T47D (cell line): Measurements from ENCODE around the gene NRXN2.

Experiments
- DNase-seq, 2 experiments: peaks; one replicate each; pipeline versions ENCODE4 v3.0.0 to v3.0.0-alpha.2; 2011 to 2012; ENCODE audit warnings: low read depth in 1 of 2, low spot score in 1 of 2
- JUND ChIP-seq: IDR thresholded peaks from 2 replicates; pipeline ENCODE4 v1.6.1; 2012; ENCODE audit warnings: low read depth
- in situ Hi-C: cut with HindIII; loops from 2 replicates; pipeline ENCODE4 v1.10.0; 2016; ENCODE audit warnings: low sequenced_read_pairs, low pct_unique_long_range_greater_than_20kb

NRXN2 gene

DNA sequence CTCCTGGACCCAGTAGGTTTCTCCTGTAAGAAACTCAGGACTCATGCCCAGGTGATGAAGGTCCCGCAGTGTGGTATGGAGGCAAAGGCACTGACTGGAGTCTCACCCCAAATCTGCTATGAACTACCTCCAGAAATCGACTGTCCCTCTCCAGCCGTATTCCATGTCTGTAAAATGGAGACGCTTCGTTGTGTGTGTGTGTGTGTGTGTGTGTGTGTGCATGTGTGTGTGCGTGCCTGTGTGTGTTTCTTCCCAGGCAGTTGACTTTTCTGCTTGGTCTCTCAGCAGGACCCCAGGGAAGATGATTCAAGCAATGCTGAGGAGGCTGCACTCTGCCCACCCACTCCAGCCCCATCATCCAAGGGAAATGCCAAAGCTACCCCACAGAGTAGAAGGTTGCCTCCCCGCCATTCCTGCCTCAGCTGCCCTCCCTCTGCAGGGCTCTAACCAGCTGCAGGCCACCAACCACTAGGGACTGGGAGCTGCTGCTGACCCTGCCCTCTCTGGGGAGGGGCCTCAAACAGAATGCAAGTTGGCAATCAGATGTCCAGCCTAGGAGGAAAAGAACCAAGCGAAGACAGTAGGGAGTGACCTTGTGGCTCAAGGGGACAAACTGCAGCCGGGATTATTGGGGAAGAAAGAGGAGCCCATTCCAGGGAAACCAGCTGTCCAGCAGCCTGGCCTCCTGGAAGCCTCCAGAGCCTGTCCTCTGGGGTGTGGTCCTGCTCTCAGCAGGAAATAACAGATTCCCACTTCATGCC is 75.8 kb downstream of the NRXN2 start:
- no peak for TF ChIP-seq JUND
- in situ Hi-C loops, result no loop called here
- no peak for DNase-seq

DNA sequence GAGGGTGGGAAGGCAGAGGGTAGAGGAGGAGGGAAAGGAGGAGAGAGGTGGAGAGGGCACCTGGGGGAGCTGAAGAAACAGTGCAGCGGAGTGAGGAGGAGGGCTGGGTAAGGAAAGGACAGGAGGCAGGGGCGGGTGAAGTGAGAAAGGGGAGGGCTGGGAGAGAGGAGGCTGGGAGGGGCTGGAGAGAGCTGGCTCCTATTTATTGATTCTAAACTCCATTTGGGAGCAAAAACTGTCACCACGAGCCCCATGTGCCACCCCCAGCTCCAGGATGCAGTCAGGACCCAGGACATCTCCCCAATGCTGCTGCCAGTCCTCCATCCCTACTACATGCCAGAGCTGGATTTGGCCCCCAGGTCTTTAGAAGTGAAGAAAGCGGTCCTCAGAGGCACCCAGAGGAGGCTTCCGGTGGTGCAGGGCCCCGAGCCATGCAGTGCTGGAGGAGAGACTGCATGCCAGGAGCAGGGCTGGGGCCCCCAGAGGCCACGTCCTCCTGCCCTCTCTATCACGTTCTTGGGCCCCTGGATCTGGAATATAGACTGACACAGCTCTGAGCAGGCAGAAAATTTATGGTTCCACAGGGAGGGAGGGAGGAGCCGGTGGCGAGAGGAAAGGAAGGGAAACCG is 78.2 kb downstream of the NRXN2 start:
- in situ Hi-C loops, result no loop called here
- TF ChIP-seq JUND, result no peak
- DNase-seq, result peak in 1 of 2 experiments; percentile 24

GRCh38 chr11:64643920-64644646 is 78.9 kb downstream of the NRXN2 start:
- TF ChIP-seq JUND, result no peak
- peak in 1 of 2 experiments; percentile 30 for DNase-seq
- in situ Hi-C loops, result no loop called here

GRCh38 chr11:64643256-64643881 is 79.6 kb downstream of the NRXN2 start:
- DNase-seq, result peak; percentile 53 to 56
- no peak for TF ChIP-seq JUND
- in situ Hi-C loops, result no loop called here

DNA sequence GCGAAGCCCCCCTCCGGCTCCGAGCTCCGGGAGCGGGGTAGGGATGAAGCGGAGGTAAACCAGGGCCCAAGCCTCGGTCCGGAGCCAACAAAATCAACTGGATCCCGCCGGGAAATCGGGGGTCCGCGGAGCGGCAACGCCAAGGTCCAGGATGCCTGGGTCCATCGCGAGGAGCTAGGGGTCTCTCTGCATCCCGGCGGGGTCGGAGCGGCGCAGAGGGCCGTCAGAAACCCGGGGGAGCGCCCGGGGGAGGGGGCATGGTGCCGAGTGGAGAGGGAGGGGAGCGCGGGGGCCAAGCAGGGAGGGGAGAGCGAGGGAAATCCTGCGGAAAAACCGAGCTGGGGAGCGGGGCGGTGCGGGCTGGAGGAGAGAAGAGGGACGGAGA is 80.1 kb downstream of the NRXN2 start:
- no peak for DNase-seq
- in situ Hi-C loops, result no loop called here
- TF ChIP-seq JUND, result no peak

- no peak for DNase-seq
- in situ Hi-C loops, result no loop called here
- no peak for TF ChIP-seq JUND
Measured at GRCh38 chr11:64642418-64642735, 80.6 kb downstream of the NRXN2 start.

GRCh38 chr11:64641596-64642417 is 81.2 kb downstream of the NRXN2 start:
- no peak for TF ChIP-seq JUND
- in situ Hi-C loops, result no loop called here
- no peak for DNase-seq

- in situ Hi-C loops, result no loop called here
- DNase-seq, result no peak
- TF ChIP-seq JUND, result no peak
Measured at GRCh38 chr11:64639885-64640284, 83.1 kb downstream of the NRXN2 start.

DNA sequence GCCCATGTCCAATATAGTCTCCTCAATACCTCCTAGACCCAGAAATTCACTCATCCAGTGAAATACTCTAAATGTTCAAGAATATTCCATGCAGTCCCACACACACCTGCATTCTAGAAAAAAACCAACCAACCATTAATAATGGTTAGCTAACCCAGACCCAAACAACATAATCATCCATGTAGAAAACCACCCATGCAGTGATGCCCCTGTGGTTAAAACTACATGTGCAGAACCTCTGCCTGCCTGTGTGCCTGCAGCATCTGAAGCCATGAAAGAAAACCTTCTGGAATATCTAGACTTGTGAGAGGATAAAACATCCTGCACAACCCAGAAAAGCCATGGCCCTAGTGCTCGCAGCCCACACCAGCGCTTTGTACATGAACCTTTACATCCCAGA is 84.2 kb downstream of the NRXN2 start:
- in situ Hi-C loops, result no loop called here
- no peak for TF ChIP-seq JUND
- DNase-seq, result no peak

- TF ChIP-seq JUND, result no peak
- in situ Hi-C loops, result no loop called here
- no peak for DNase-seq
Measured at GRCh38 chr11:64638018-64638665, 84.9 kb downstream of the NRXN2 start.

GRCh38 chr11:64637334-64638017 is 85.5 kb downstream of the NRXN2 start:
- TF ChIP-seq JUND, result no peak
- in situ Hi-C loops, result no loop called here
- DNase-seq, result no peak
